OCI-LY1 (cell line): ENCODE data around the gene CPNE8.

Experiments
- H2AFZ ChIP-seq: fragments of 200-600 bp; sonication (generic), shearing (Covaris generic); 2 replicates; pipeline ENCODE4 v1.6.0; 2014; ENCODE audit warnings: antibody characterized with exemption, mild to moderate bottlenecking, low read length
- H3F3A ChIP-seq: fragments of 200-600 bp; sonication (generic), shearing (Covaris generic); 2 replicates; pipeline ENCODE4 v1.6.0; 2014; ENCODE audit warnings: mild to moderate bottlenecking, antibody characterized with exemption, low read length, moderate library complexity; ENCODE audit not compliant: insufficient read depth
- H3K27ac ChIP-seq: fragments of 200-600 bp; sonication (generic); 2 replicates; pipeline ENCODE4 v1.5.1; 2014; ENCODE audit warnings: low read length, mixed run types, mild to moderate bottlenecking, low read depth; ENCODE audit not compliant: poor library complexity, severe bottlenecking
- H3K27me3 ChIP-seq: fragments of 200-600 bp; sonication (generic); 2 replicates; pipeline ENCODE4 v1.6.0; 2014; ENCODE audit warnings: antibody characterized with exemption, mild to moderate bottlenecking, low read length, moderate library complexity; ENCODE audit not compliant: insufficient read depth
- H3K36me3 ChIP-seq: fragments of 200-600 bp; sonication (generic); 2 replicates; pipeline ENCODE4 v1.6.1; 2014; ENCODE audit warnings: mild to moderate bottlenecking, antibody characterized with exemption, low read length, moderate library complexity, mixed read lengths; ENCODE audit not compliant: insufficient read depth
- H3K4me1 ChIP-seq: fragments of 200-600 bp; sonication (generic); 2 replicates; pipeline ENCODE4 v1.5.1; 2014; ENCODE audit warnings: mild to moderate bottlenecking, low read length, moderate library complexity; ENCODE audit not compliant: insufficient read depth, severe bottlenecking
- H3K4me2 ChIP-seq: fragments of 200-600 bp; sonication (generic), shearing (Covaris generic); 2 replicates; pipeline ENCODE4 v1.6.1; 2014; ENCODE audit warnings: low read length
- H3K4me3 ChIP-seq: fragments of 200-600 bp; sonication (generic); 2 replicates; pipeline ENCODE4 v1.5.1; 2014; ENCODE audit warnings: low read length, low read depth, mild to moderate bottlenecking, mixed read lengths; ENCODE audit not compliant: poor library complexity, severe bottlenecking
- H3K79me2 ChIP-seq: fragments of 200-600 bp; shearing (Covaris generic); 2 replicates; pipeline ENCODE4 v1.6.1; 2016; ENCODE audit warnings: mixed run types, low read length, mixed read lengths; ENCODE audit not compliant: insufficient read depth
- H3K9ac ChIP-seq: fragments of 200-600 bp; sonication (generic), shearing (Covaris generic); 2 replicates; pipeline ENCODE4 v1.6.1; 2014; ENCODE audit warnings: mild to moderate bottlenecking, low read length, mixed read lengths
- H3K9me2 ChIP-seq: fragments of 200-600 bp; sonication (generic), shearing (Covaris generic); 2 replicates; pipeline ENCODE4 v1.6.1; 2014; ENCODE audit warnings: low read depth, mild to moderate bottlenecking, low read length, mixed read lengths
- H3K9me3 ChIP-seq: fragments of 200-600 bp; shearing (Covaris generic); 2 replicates; pipeline ENCODE4 v1.6.1; 2014; ENCODE audit warnings: low read length, mixed read lengths
- H4K20me1 ChIP-seq: fragments of 200-600 bp; sonication (generic), shearing (Covaris generic); 2 replicates; pipeline ENCODE4 v1.6.0; 2016; ENCODE audit warnings: mild to moderate bottlenecking, low read length; ENCODE audit not compliant: insufficient read depth
- EZH2 ChIP-seq: fragments of 200-600 bp; sonication (generic), shearing (Covaris generic); IDR thresholded peaks from 2 replicates; pipeline ENCODE4 v1.8.0; 2017; ENCODE audit warnings: borderline replicate concordance, mixed run types, mild to moderate bottlenecking, antibody characterized with exemption, low read length, moderate library complexity, mixed read lengths
- TF ChIP-seq, protein P1 (sequence below): fragments of 200-600 bp; sonication (generic), shearing (Covaris generic); IDR thresholded peaks from 2 replicates; pipeline ENCODE4 v1.5.1; 2017; ENCODE audit warnings: mild to moderate bottlenecking, antibody characterized with exemption, low read length, moderate library complexity, mixed read lengths

CPNE8 gene

GRCh38 chr12:38653650-38654049 lies 251.7 kb downstream of the CPNE8 start:
- Histone ChIP-seq H3K27ac (no peak overlapping the region), H3K9me2 (no peaks in the 10 kb centered on the region), H3K4me3 (no peak overlapping the region), H2AFZ (no peak overlapping the region), H3F3A (no peaks in the 10 kb centered on the region), H3K4me1 (no peaks in the 10 kb centered on the region), H3K4me2 (no peak overlapping the region), H3K79me2 (no peaks in the 10 kb centered on the region), H3K27me3 (no peaks in the 10 kb centered on the region), H3K36me3 (no peaks in the 10 kb centered on the region), H4K20me1 (no peaks in the 10 kb centered on the region), H3K9ac (no peak overlapping the region), H3K9me3 (no peaks in the 10 kb centered on the region)
- TF ChIP-seq, protein P1, sequence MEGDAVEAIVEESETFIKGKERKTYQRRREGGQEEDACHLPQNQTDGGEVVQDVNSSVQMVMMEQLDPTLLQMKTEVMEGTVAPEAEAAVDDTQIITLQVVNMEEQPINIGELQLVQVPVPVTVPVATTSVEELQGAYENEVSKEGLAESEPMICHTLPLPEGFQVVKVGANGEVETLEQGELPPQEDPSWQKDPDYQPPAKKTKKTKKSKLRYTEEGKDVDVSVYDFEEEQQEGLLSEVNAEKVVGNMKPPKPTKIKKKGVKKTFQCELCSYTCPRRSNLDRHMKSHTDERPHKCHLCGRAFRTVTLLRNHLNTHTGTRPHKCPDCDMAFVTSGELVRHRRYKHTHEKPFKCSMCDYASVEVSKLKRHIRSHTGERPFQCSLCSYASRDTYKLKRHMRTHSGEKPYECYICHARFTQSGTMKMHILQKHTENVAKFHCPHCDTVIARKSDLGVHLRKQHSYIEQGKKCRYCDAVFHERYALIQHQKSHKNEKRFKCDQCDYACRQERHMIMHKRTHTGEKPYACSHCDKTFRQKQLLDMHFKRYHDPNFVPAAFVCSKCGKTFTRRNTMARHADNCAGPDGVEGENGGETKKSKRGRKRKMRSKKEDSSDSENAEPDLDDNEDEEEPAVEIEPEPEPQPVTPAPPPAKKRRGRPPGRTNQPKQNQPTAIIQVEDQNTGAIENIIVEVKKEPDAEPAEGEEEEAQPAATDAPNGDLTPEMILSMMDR = no peak
- TF ChIP-seq EZH2 = no peak

- no peak for TF ChIP-seq EZH2
- TF ChIP-seq, protein P1 = no peak
- no peak overlapping the region for H3K4me2 ChIP-seq
- H3K79me2 ChIP-seq = no peaks in the 10 kb centered on the region
- no peak overlapping the region for H2AFZ ChIP-seq
- no peaks in the 10 kb centered on the region for H3K9me3 ChIP-seq
- no peaks in the 10 kb centered on the region for H4K20me1 ChIP-seq
- H3K27me3 ChIP-seq = no peaks in the 10 kb centered on the region
- H3F3A ChIP-seq = no peaks in the 10 kb centered on the region
- no peak overlapping the region for H3K4me3 ChIP-seq
- H3K9ac ChIP-seq = no peak overlapping the region
- H3K27ac ChIP-seq = no peak overlapping the region
- H3K36me3 ChIP-seq = no peaks in the 10 kb centered on the region
- no peaks in the 10 kb centered on the region for H3K4me1 ChIP-seq
- no peaks in the 10 kb centered on the region for H3K9me2 ChIP-seq
Measured at GRCh38 chr12:38648813-38649212, 256.6 kb downstream of the CPNE8 start.

DNA sequence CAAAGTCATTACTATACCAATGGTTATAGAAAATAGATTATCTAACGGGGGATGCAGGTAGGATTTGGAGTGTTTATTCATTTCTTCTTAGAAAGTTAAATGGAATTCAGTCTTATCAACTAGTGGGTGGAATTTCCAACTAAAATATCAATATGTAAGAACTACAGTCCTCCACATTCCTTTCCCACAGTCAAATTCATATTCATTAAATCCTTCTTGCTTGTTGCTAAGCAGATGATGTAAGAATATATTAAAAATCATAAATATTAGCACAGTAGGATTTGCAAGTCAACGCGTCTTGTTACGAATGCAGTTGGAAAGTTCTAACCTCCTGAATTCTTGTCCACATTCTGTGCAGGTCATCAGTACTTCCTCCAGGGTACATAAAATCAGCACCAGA lies 259.2 kb downstream of the CPNE8 start:
- H3K4me1 ChIP-seq = no peaks in the 10 kb centered on the region
- H3K79me2 ChIP-seq = no peaks in the 10 kb centered on the region
- no peaks in the 10 kb centered on the region for H3K9me2 ChIP-seq
- H4K20me1 ChIP-seq = no peaks in the 10 kb centered on the region
- H3K4me3 ChIP-seq = no peak overlapping the region
- H3K36me3 ChIP-seq = no peaks in the 10 kb centered on the region
- H3K27ac ChIP-seq = no peak overlapping the region
- no peaks in the 10 kb centered on the region for H3K27me3 ChIP-seq
- no peak overlapping the region for H3K9ac ChIP-seq
- no peak overlapping the region for H2AFZ ChIP-seq
- TF ChIP-seq, protein P1 = no peak
- no peak for TF ChIP-seq EZH2
- H3K4me2 ChIP-seq = no peak overlapping the region
- H3K9me3 ChIP-seq = no peaks in the 10 kb centered on the region
- H3F3A ChIP-seq = no peaks in the 10 kb centered on the region
